Natural killer cell (primary cell): ENCODE data around the gene INPP5A. TPM values are rescaled to one million over a fixed set of nuclear protein-coding genes. Genes with fewer than 3 reads are reported as not detected.

Experiments
- ATAC-seq, 3 donors: fragments of 150-1000 bp in 2 of 3; fragments of 200-7000 bp in 1 of 3; cut with Tn5 transposase; 1 replicate in 1 of 3; 2 replicates in 2 of 3; pipeline ENCODE4 v1.10.0; 2021; ENCODE audit warnings: mild to moderate bottlenecking in 2 of 3, moderate library complexity in 2 of 3
- DNase-seq, 2 donors: peaks; one replicate each; pipeline versions ENCODE4 v3.0.0 to v3.0.0-alpha.2; 2013 to 2021; ENCODE audit warnings: mixed read lengths in 1 of 2
- H3K27ac ChIP-seq: one replicate; pipeline ENCODE4 v1.5.1; 2013; ENCODE audit warnings: mild to moderate bottlenecking, low read length
- H3K27me3 ChIP-seq: one replicate; pipeline ENCODE4 v1.6.1; 2013; ENCODE audit warnings: low read length; ENCODE audit not compliant: control insufficient read depth, insufficient read depth
- H3K36me3 ChIP-seq: one replicate; pipeline ENCODE4 v1.6.1; 2013; ENCODE audit warnings: low read length; ENCODE audit not compliant: control insufficient read depth, insufficient read depth
- H3K4me1 ChIP-seq: one replicate; pipeline ENCODE4 v1.6.1; 2013; ENCODE audit warnings: low read length; ENCODE audit not compliant: control insufficient read depth, insufficient read depth
- H3K4me3 ChIP-seq: one replicate; pipeline ENCODE4 v1.5.1; 2013; ENCODE audit warnings: low read length
- H3K9me3 ChIP-seq: one replicate; pipeline ENCODE4 v1.6.1; 2013; ENCODE audit warnings: low read length; ENCODE audit not compliant: control insufficient read depth, insufficient read depth
- H3K27ac Mint-ChIP-seq, 2 donors: one replicate each; pipeline ENCODE4 v1.8.0; 2022; ENCODE audit warnings: mild to moderate bottlenecking in 2 of 2, mixed read lengths in 2 of 2, moderate library complexity in 1 of 2
- H3K27me3 Mint-ChIP-seq, 2 donors: one replicate each; pipeline ENCODE4 v1.8.0; 2022; ENCODE audit warnings: low read depth in 2 of 2, mixed read lengths in 2 of 2
- H3K36me3 Mint-ChIP-seq: one replicate; pipeline ENCODE4 v1.8.0; 2022; ENCODE audit warnings: mixed read lengths
- H3K4me1 Mint-ChIP-seq, 2 donors: one replicate each; pipeline ENCODE4 v1.8.0; 2022; ENCODE audit warnings: mixed read lengths in 2 of 2
- H3K4me3 Mint-ChIP-seq: one replicate; pipeline ENCODE4 v1.8.0; 2022; ENCODE audit warnings: mild to moderate bottlenecking, moderate library complexity, mixed read lengths
- H3K9me3 Mint-ChIP-seq, 2 donors: one replicate each; pipeline ENCODE4 v1.8.0; 2022; ENCODE audit warnings: mixed read lengths in 2 of 2
- WGBS: methylation state at CpG from one replicate; pipeline ENCODE4 v1.1.7; 2013; ENCODE audit warnings: missing lambda C conversion rate; ENCODE audit not compliant: insufficient coverage; 5-methylcytosine and 5-hydroxymethylcytosine counted together
- intact Hi-C: fragments of 100-400 bp; cut with micrococcal nuclease; formaldehyde crosslinking; loops from one replicate; pipeline ENCODE4 v1.14.2; 2022
- total RNA-seq, 4 donors: library from RNA; stranded (reverse); fragments of 120-200 nt in 1 of 4; gene quantifications; one replicate each; pipeline versions ENCODE4 v1.2.3 to v1.2.4, GENCODE V29; 2013 to 2022
- TF ChIP-seq, protein P1 (sequence below): fragments of 200-600 bp; IDR thresholded peaks from one replicate; pipeline ENCODE4 v1.8.0; 2022; ENCODE audit warnings: antibody characterized with exemption

Gene INPP5A
- total RNA-seq, 3 donors from 2014 or later (not counting 1 experiment from before 2014, with no cell fraction given), result 12.6 to 38.6 (median 18.6) TPM

DNA sequence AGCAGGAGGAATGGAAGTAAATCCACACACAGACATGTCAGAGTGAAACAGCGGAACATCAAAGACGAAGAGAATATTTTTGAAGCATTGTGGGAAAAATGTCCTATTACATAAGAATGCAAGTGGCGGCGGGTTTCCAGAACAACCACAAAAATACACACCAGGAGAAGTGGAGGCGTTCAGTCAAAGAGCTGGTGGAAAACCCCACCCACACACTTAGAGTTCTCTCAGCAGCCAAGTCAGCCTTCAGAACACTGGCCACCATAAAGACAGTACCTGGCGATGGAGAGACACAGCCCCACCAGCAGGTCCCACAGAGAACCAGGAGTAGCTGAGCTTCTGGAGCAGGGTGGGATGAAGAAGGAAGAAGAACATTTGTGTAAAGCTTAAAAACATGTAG lies 224.7 kb downstream of the INPP5A start:
- no peak overlapping the region for H3K4me3 Mint-ChIP-seq
- H3K27ac ChIP-seq, result no peak overlapping the region
- H3K36me3 Mint-ChIP-seq, result no peaks in the 10 kb centered on the region
- 81% methylated on average over 6 of the region's 6 CpGs for WGBS
- H3K4me3 ChIP-seq, result no peak overlapping the region
- no peaks in the 10 kb centered on the region for H3K9me3 Mint-ChIP-seq
- H3K9me3 ChIP-seq, result no peaks in the 10 kb centered on the region
- no peaks in the 10 kb centered on the region for H3K4me1 ChIP-seq
- peaks cover 0 to 12% of the 10 kb centered on the region in 2 donors for H3K4me1 Mint-ChIP-seq
- no peaks in the 10 kb centered on the region for H3K27me3 ChIP-seq
- intact Hi-C loops, result no loop called here
- TF ChIP-seq, protein P1, sequence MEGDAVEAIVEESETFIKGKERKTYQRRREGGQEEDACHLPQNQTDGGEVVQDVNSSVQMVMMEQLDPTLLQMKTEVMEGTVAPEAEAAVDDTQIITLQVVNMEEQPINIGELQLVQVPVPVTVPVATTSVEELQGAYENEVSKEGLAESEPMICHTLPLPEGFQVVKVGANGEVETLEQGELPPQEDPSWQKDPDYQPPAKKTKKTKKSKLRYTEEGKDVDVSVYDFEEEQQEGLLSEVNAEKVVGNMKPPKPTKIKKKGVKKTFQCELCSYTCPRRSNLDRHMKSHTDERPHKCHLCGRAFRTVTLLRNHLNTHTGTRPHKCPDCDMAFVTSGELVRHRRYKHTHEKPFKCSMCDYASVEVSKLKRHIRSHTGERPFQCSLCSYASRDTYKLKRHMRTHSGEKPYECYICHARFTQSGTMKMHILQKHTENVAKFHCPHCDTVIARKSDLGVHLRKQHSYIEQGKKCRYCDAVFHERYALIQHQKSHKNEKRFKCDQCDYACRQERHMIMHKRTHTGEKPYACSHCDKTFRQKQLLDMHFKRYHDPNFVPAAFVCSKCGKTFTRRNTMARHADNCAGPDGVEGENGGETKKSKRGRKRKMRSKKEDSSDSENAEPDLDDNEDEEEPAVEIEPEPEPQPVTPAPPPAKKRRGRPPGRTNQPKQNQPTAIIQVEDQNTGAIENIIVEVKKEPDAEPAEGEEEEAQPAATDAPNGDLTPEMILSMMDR, result no peak
- no peak overlapping the region for H3K27ac Mint-ChIP-seq
- ATAC-seq (no peak), DNase-seq (no peak)
- H3K36me3 ChIP-seq, result no peaks in the 10 kb centered on the region
- no peaks in the 10 kb centered on the region for H3K27me3 Mint-ChIP-seq

- Mint-ChIP-seq H3K27ac (no peak overlapping the region), H3K4me1 (peaks cover 0 to 12% of the 10 kb centered on the region in 2 donors), H3K4me3 (no peak overlapping the region), H3K9me3 (no peaks in the 10 kb centered on the region), H3K36me3 (no peaks in the 10 kb centered on the region), H3K27me3 (no peaks in the 10 kb centered on the region)
- Histone ChIP-seq H3K4me1 (no peaks in the 10 kb centered on the region), H3K4me3 (no peak overlapping the region), H3K27me3 (no peaks in the 10 kb centered on the region), H3K27ac (no peak overlapping the region), H3K36me3 (no peaks in the 10 kb centered on the region), H3K9me3 (no peaks in the 10 kb centered on the region)
- 92% methylated on average over 5 of the region's 5 CpGs for WGBS
- ATAC-seq (no peak), DNase-seq (no peak)
- intact Hi-C loops, result no loop called here
- TF ChIP-seq, protein P1, result no peak
Observed at GRCh38 chr10:132763545-132763944, 226.0 kb downstream of the INPP5A start.

- Mint-ChIP-seq H3K27me3 (no peaks in the 10 kb centered on the region), H3K27ac (no peak overlapping the region), H3K4me1 (peaks cover 0 to 12% of the 10 kb centered on the region in 2 donors), H3K4me3 (peak overlapping the region; percentile 4), H3K9me3 (no peaks in the 10 kb centered on the region), H3K36me3 (no peaks in the 10 kb centered on the region)
- H3K27me3 ChIP-seq, result no peaks in the 10 kb centered on the region
- WGBS, result 82% methylated on average over 11 of the region's 11 CpGs
- no peak overlapping the region for H3K4me3 ChIP-seq
- TF ChIP-seq, protein P1, result no peak
- H3K4me1 ChIP-seq, result no peaks in the 10 kb centered on the region
- DNase-seq, result no peak
- no peaks in the 10 kb centered on the region for H3K9me3 ChIP-seq
- ATAC-seq, result no peak
- intact Hi-C loops, result no loop called here
- H3K27ac ChIP-seq, result no peak overlapping the region
- no peaks in the 10 kb centered on the region for H3K36me3 ChIP-seq
Observed at GRCh38 chr10:132764108-132764507, 226.5 kb downstream of the INPP5A start.

DNA sequence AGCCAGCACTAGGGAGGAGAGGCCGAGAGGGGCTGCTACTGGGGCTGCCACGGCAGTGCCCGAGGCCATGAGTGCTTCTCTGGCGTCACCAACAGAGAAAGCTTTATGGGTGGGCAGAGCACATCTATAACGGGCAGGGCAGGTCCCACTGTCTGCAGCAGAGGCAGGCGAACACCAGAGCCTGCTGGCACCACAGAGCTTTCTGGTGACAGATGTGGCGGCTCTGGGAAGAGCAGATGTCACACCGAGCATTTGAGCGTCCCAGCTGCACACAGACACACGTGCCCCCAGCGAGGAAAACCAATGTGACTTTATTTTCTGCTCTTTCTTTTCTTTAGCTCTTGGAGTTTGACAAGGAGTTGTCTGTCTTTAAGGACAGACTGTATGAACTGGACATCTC lies 227.8 kb downstream of the INPP5A start:
- WGBS, result 95% methylated on average over 11 of the region's 11 CpGs
- ATAC-seq (no peak), DNase-seq (no peak)
- Histone ChIP-seq H3K36me3 (no peaks in the 10 kb centered on the region), H3K4me3 (no peak overlapping the region), H3K9me3 (no peaks in the 10 kb centered on the region), H3K4me1 (no peaks in the 10 kb centered on the region), H3K27ac (no peak overlapping the region), H3K27me3 (no peaks in the 10 kb centered on the region)
- Mint-ChIP-seq H3K36me3 (no peaks in the 10 kb centered on the region), H3K4me3 (no peak overlapping the region), H3K4me1 (peaks cover 0 to 12% of the 10 kb centered on the region in 2 donors), H3K27ac (no peak overlapping the region), H3K9me3 (no peaks in the 10 kb centered on the region), H3K27me3 (no peaks in the 10 kb centered on the region)
- intact Hi-C loops, result no loop called here
- TF ChIP-seq, protein P1, result no peak
